OCI-LY7 (cell line): ENCODE data around the gene GTF2A2.

Experiments
- EZH2phosphoT487 ChIP-seq: fragments of 200-600 bp; sonication (generic); IDR thresholded peaks from 2 replicates; pipeline ENCODE4 v1.6.1; 2018; ENCODE audit warnings: low read depth, borderline replicate concordance, mild to moderate bottlenecking, mixed run types, antibody characterized with exemption, low read length, moderate library complexity, mixed read lengths
- TF ChIP-seq, protein P1 (sequence below): fragments of 200-600 bp; sonication (generic); conservative IDR thresholded peaks from 2 replicates; pipeline ENCODE4 v1.5.1; 2014; ENCODE audit warnings: mild to moderate bottlenecking, antibody characterized with exemption, low read length, moderate library complexity, mixed read lengths

DNA sequence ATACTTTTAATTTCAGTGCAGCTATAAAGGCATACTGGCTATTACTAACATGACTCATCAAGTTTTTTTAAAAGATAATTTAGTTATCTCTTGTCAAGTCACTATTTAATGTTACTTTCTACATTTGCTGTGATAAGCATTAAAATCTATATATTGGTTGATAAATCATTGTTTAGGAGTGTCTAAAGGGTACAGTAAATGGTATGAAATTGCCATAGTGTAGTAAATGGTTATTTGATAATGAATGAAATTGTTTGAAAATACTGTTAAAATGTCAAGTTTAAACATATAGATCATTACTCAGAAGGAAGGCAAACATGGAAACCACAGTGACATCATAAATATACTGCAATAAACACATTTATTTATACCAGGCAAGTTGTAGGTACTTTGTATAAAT, 45.0 kb upstream of the GTF2A2 start:
- TF ChIP-seq, protein P1, sequence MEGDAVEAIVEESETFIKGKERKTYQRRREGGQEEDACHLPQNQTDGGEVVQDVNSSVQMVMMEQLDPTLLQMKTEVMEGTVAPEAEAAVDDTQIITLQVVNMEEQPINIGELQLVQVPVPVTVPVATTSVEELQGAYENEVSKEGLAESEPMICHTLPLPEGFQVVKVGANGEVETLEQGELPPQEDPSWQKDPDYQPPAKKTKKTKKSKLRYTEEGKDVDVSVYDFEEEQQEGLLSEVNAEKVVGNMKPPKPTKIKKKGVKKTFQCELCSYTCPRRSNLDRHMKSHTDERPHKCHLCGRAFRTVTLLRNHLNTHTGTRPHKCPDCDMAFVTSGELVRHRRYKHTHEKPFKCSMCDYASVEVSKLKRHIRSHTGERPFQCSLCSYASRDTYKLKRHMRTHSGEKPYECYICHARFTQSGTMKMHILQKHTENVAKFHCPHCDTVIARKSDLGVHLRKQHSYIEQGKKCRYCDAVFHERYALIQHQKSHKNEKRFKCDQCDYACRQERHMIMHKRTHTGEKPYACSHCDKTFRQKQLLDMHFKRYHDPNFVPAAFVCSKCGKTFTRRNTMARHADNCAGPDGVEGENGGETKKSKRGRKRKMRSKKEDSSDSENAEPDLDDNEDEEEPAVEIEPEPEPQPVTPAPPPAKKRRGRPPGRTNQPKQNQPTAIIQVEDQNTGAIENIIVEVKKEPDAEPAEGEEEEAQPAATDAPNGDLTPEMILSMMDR, result no peak
- no peak for TF ChIP-seq EZH2phosphoT487
